Measurements from ENCODE around the gene TRIM56. TPM values are rescaled to one million over a fixed set of nuclear protein-coding genes. Genes with fewer than 3 reads are reported as not detected.

Gene TRIM56
- total and polyA plus RNA-seq, 2 of the 13 experiments (the other 11 are each of a cell fraction or from before 2014, with no cell fraction given): 3.2 to 7.1 TPM

- 0 out of 2 replicates have a peak, but pooled peaks have one; percentile 35 for TF ChIP-seq ZNF275 (CRISPR knock-in tag; IDR thresholded peaks at IDR 0.05; ENCODE audit: borderline replicate concordance)
- TF ChIP-seq IRX3 (CRISPR knock-in tag; IDR thresholded peaks at IDR 0.05; ENCODE audit: borderline replicate concordance, low read depth): no peak
- no peak for TF ChIP-seq SMAD3 (CRISPR knock-in tag; IDR thresholded peaks at IDR 0.05)
- TF ChIP-seq ZNF296 (CRISPR knock-in tag; conservative IDR thresholded peaks at IDR 0.05): no peak
- peak; percentile 32; the same call in 1 of the 2 replicates for TF ChIP-seq KDM5B (CRISPR knock-in tag; IDR thresholded peaks at IDR 0.05; ENCODE audit: borderline replicate concordance)
- no peak for TF ChIP-seq ZBTB42 (CRISPR knock-in tag; IDR thresholded peaks at IDR 0.05)
- TF ChIP-seq MLX (CRISPR knock-in tag; IDR thresholded peaks at IDR 0.05): no peak
- no peak for TF ChIP-seq KDM2A (CRISPR knock-in tag; IDR thresholded peaks at IDR 0.05; ENCODE audit: borderline replicate concordance, low read depth)
- no peak for TF ChIP-seq HNRNPLL (IDR thresholded peaks at IDR 0.05; ENCODE audit: low read depth, low read length, poor library complexity, severe bottlenecking)
- no peak for TF ChIP-seq EZH2 (conservative IDR thresholded peaks at IDR 0.05; ENCODE audit: low read depth, low read length)
- no peak for TF ChIP-seq FOSL2 (CRISPR knock-in tag; IDR thresholded peaks at IDR 0.05)
- no peak for TF ChIP-seq ZNF598 (CRISPR knock-in tag; IDR thresholded peaks at IDR 0.05; ENCODE audit: borderline replicate concordance)
- TF ChIP-seq POLR2A (IDR thresholded peaks at IDR 0.05; ENCODE audit: insufficient read depth in 1 of 2, low read depth in 2 of 2, low read length in 2 of 2): peak in 1 of 2 experiments; percentile 89; a peak in 2 of 4 replicates
- TF ChIP-seq ZFX (CRISPR knock-in tag; IDR thresholded peaks at IDR 0.05; ENCODE audit: low read depth): 0 out of 2 replicates have a peak, but pooled peaks have one; percentile 19
- no peak for TF ChIP-seq TBP (CRISPR knock-in tag; IDR thresholded peaks at IDR 0.05)
- no peak for TF ChIP-seq ZNF362 (CRISPR knock-in tag; IDR thresholded peaks at IDR 0.05; ENCODE audit: borderline replicate concordance)
- TF ChIP-seq ZNF660 (CRISPR knock-in tag; IDR thresholded peaks at IDR 0.05; ENCODE audit: borderline replicate concordance, low read depth): no peak
- TF ChIP-seq EP300 (IDR thresholded peaks at IDR 0.05; ENCODE audit: low read depth in 2 of 2, low read length in 2 of 2): no peak
- no peak for TF ChIP-seq EP300 (CRISPR knock-in tag; IDR thresholded peaks at IDR 0.05; ENCODE audit: borderline replicate concordance)
- no peak for TF ChIP-seq GPN1 (CRISPR knock-in tag; IDR thresholded peaks at IDR 0.05; ENCODE audit: borderline replicate concordance)
- TF ChIP-seq RFX5 (IDR thresholded peaks at IDR 0.05; ENCODE audit: low read depth, low read length): no peak
- TF ChIP-seq SETDB1 (CRISPR knock-in tag; IDR thresholded peaks at IDR 0.05; ENCODE audit: borderline replicate concordance): no peak
- no peak for TF ChIP-seq ZFP62 (CRISPR knock-in tag; IDR thresholded peaks at IDR 0.05)
- TF ChIP-seq HNRNPH1 (optimal IDR thresholded peaks at IDR 0.05; ENCODE audit: low read depth, low read length): no peak
- 0 out of 2 replicates have a peak, but pooled peaks have one; percentile 3 for TF ChIP-seq GATA4 (IDR thresholded peaks at IDR 0.05; ENCODE audit: borderline replicate concordance, low read depth)
- no peak for TF ChIP-seq MAFG (CRISPR knock-in tag; IDR thresholded peaks at IDR 0.05)
- no peak for TF ChIP-seq ZNF414 (CRISPR knock-in tag; IDR thresholded peaks at IDR 0.05)
- TF ChIP-seq HNRNPUL1 (IDR thresholded peaks at IDR 0.05; ENCODE audit: low read depth, low read length): no peak
Observed at GRCh38 chr7:101133621-101134398, 48.5 kb downstream of the TRIM56 start (continued).
